Activated T-helper 1 cell treated with anti-CD3 and anti-CD28 coated beads, Interleukin-2, amount 50 U/mL, for 16 hours (primary cell): Measurements from ENCODE around the gene MSN.
"Not testable (repeated sequence)": the region's sequence is repeated elsewhere in the genome, so short reads cannot be mapped to it uniquely, and the experiment has no call there.

Source experiments
- DNase-seq, 2 donors: peaks; one replicate each; pipeline ENCODE4 v3.0.0-alpha.2; 2020; ENCODE audit warnings: low read depth in 1 of 2, low spot score in 1 of 2

Gene MSN

GRCh38 chrX:65712005-65712806, 44.8 kb downstream of the MSN start:
- no peak for DNase-seq

- DNase-seq: no peak
These were observed 51.1 kb downstream of the MSN start for GRCh38 chrX:65718538-65718937.

- DNase-seq: no peak
These were observed 53.0 kb downstream of the MSN start for GRCh38 chrX:65720381-65720964.

GRCh38 chrX:65723706-65724105, 56.3 kb downstream of the MSN start:
- no peak for DNase-seq

- DNase-seq: no peak
These were observed 59.3 kb downstream of the MSN start for GRCh38 chrX:65726715-65727114.

- no peak for DNase-seq
These were observed 64.3 kb downstream of the MSN start for GRCh38 chrX:65731684-65732289.

- DNase-seq: no peak
These were observed 73.5 kb downstream of the MSN start for GRCh38 chrX:65740909-65741308.

GRCh38 chrX:65741823-65742222, 74.4 kb downstream of the MSN start:
- no peak for DNase-seq

- no peak for DNase-seq
These were observed 77.5 kb downstream of the MSN start for GRCh38 chrX:65744965-65745364.

- DNase-seq: no peak
These were observed 78.0 kb downstream of the MSN start for GRCh38 chrX:65745427-65745826.

- DNase-seq: no peak
These were observed 78.5 kb downstream of the MSN start for GRCh38 chrX:65745992-65746391.

GRCh38 chrX:65750674-65751469, 83.4 kb downstream of the MSN start:
- DNase-seq: no peak

GRCh38 chrX:65751519-65751918, 84.1 kb downstream of the MSN start:
- DNase-seq: no peak

GRCh38 chrX:65752294-65752693, 84.8 kb downstream of the MSN start:
- DNase-seq: no peak

- DNase-seq: no peak
These were observed 88.3 kb downstream of the MSN start for GRCh38 chrX:65755786-65756185.

- DNase-seq: no peak
These were observed 90.5 kb downstream of the MSN start for GRCh38 chrX:65757943-65758342.

- no peak for DNase-seq
These were observed 91.1 kb downstream of the MSN start for GRCh38 chrX:65758505-65758904.

GRCh38 chrX:65759525-65759924, 92.1 kb downstream of the MSN start:
- DNase-seq: not testable (repeated sequence)

- no peak for DNase-seq
These were observed 102.3 kb downstream of the MSN start for GRCh38 chrX:65769564-65770292.

GRCh38 chrX:65772842-65773241, 105.4 kb downstream of the MSN start:
- no peak for DNase-seq

- DNase-seq: no peak
These were observed 114.4 kb downstream of the MSN start for GRCh38 chrX:65781845-65782244.
